ENCODE results near the gene APMAP. TPM values are rescaled to one million over a fixed set of nuclear protein-coding genes. Genes with fewer than 3 reads are reported as not detected.

APMAP gene
- total RNA-seq, 4 donors from 2014 or later, result 24.2 to 108 (median 29.3) TPM

- intact Hi-C loops (cut with DNase I; ENCODE audit: low total_unique reads), result no loop called here
- H3K36me3 ChIP-seq, result no peaks in the 10 kb centered on the region
- no peaks in the 10 kb centered on the region for H3K27me3 ChIP-seq
- no peaks in the 10 kb centered on the region for H3K9me3 ChIP-seq
- ATAC-seq (peak in 1 of 2 donors; percentile 40), DNase-seq (peak in 1 of 2 donors; percentile 60)
- H3K4me3 ChIP-seq, result no peak overlapping the region
- in situ Hi-C loops (cut with MboI; ENCODE audit: low sequenced_read_pairs in 4 of 4), result loop anchor here (25.0 kb wide), 5 partner anchors 198 to 1352 kb away; partner anchors contain the start of genes CST3 (in 1 of the 4) and ENTPD6 (in 1 of the 4)
- TF ChIP-seq POLR2A (IDR thresholded peaks at IDR 0.05), result no peak
- peak overlapping the region; percentile 8 to 51 (median 24) for H3K27ac ChIP-seq
- peaks cover 60 to 68% of the 10 kb centered on the region in 2 donors for H3K4me1 ChIP-seq
Observed at GRCh38 chr20:24989162-24989561, 3.4 kb downstream of the APMAP start.

- peak overlapping the region in 3 of 4 donors; percentile 12 to 51 (median 35) for H3K27ac ChIP-seq
- H3K4me3 ChIP-seq, result no peak overlapping the region
- DNase-seq, result no peak
- peaks cover 60 to 61% of the 10 kb centered on the region in 2 donors for H3K4me1 ChIP-seq
- H3K27me3 ChIP-seq, result no peaks in the 10 kb centered on the region
- in situ Hi-C loops (cut with MboI; ENCODE audit: low sequenced_read_pairs in 4 of 4), result loop anchor here (25.0 kb wide), 5 partner anchors 199 to 1351 kb away; partner anchors contain the start of genes CST3 (in 1 of the 4) and ENTPD6 (in 1 of the 4)
- no peaks in the 10 kb centered on the region for H3K9me3 ChIP-seq
- TF ChIP-seq POLR2A (IDR thresholded peaks at IDR 0.05), result no peak
- TF ChIP-seq CTCF (IDR thresholded peaks at IDR 0.05 in 4 of 5, conservative IDR thresholded peaks at IDR 0.05 in 1 of 5), result no peak
- ATAC-seq, result no peak
- intact Hi-C loops (cut with DNase I; ENCODE audit: low total_unique reads), result no loop called here
- H3K36me3 ChIP-seq, result peaks cover 0 to 5% of the 10 kb centered on the region in 2 donors
Observed at GRCh38 chr20:24987873-24988835, 4.4 kb downstream of the APMAP start.

GRCh38 chr20:24987244-24987643, 5.3 kb downstream of the APMAP start:
- H3K36me3 ChIP-seq, result peaks cover 0 to 11% of the 10 kb centered on the region in 2 donors
- no peak for TF ChIP-seq POLR2A (IDR thresholded peaks at IDR 0.05)
- no peak for TF ChIP-seq CTCF (IDR thresholded peaks at IDR 0.05 in 4 of 5, conservative IDR thresholded peaks at IDR 0.05 in 1 of 5)
- in situ Hi-C loops (cut with MboI; ENCODE audit: low sequenced_read_pairs in 4 of 4) (loop anchor here (25.0 kb wide), 5 partner anchors 200 to 1350 kb away; partner anchors contain the start of genes CST3 (in 1 of the 4) and ENTPD6 (in 1 of the 4)), intact Hi-C loops (cut with DNase I; ENCODE audit: low total_unique reads) (no loop called here)
- no peak overlapping the region for H3K27ac ChIP-seq
- ATAC-seq (no peak), DNase-seq (no peak)
- H3K9me3 ChIP-seq, result no peaks in the 10 kb centered on the region
- H3K4me1 ChIP-seq, result peaks cover 58 to 59% of the 10 kb centered on the region in 2 donors
- H3K27me3 ChIP-seq, result no peaks in the 10 kb centered on the region
- no peak overlapping the region for H3K4me3 ChIP-seq

- ATAC-seq (no peak), DNase-seq (no peak)
- intact Hi-C loops (cut with DNase I; ENCODE audit: low total_unique reads) (no loop called here), in situ Hi-C loops (cut with MboI; ENCODE audit: low sequenced_read_pairs in 4 of 4) (loop anchor here (25.0 kb wide), 5 partner anchors 201 to 1349 kb away; partner anchors contain the start of genes CST3 (in 1 of the 4) and ENTPD6 (in 1 of the 4))
- peak overlapping the region; percentile 72 to 84 (median 80) for H3K27ac ChIP-seq
- H3K4me3 ChIP-seq, result no peak overlapping the region
- peaks cover 53% of the 10 kb centered on the region in 2 donors for H3K4me1 ChIP-seq
- peaks cover 0 to 11% of the 10 kb centered on the region in 2 donors for H3K36me3 ChIP-seq
- H3K9me3 ChIP-seq, result no peaks in the 10 kb centered on the region
- TF ChIP-seq POLR2A (IDR thresholded peaks at IDR 0.05) (no peak), CTCF (IDR thresholded peaks at IDR 0.05 in 4 of 5, conservative IDR thresholded peaks at IDR 0.05 in 1 of 5) (no peak)
- H3K27me3 ChIP-seq, result no peaks in the 10 kb centered on the region
Observed at GRCh38 chr20:24986436-24987015, 6.0 kb downstream of the APMAP start.

Data from gastrocnemius medialis (tissue), 4 donors.